ENCODE results near the gene P2RY14. TPM values are rescaled to one million over a fixed set of nuclear protein-coding genes. Genes with fewer than 3 reads are reported as not detected.

The P2RY14 gene
- total RNA-seq, 4 donors from 2014 or later: 0.60 to 11.3 (median 7.2) TPM; not detected in 1

GRCh38 chr3:151268267-151269235 is 9.8 kb downstream of the P2RY14 start:
- Histone ChIP-seq H3K27me3 (no peaks in the 10 kb centered on the region), H3K36me3 (no peaks in the 10 kb centered on the region), H3K4me1 (peaks cover 0 to 41% (median 6%) of the 10 kb centered on the region in 4 donors), H3K27ac (peak overlapping the region; percentile 58 to 82 (median 76)), H3K4me3 (no peak overlapping the region), H3K9me3 (no peaks in the 10 kb centered on the region)
- peak; percentile 23 for DNase-seq
- no peak for TF ChIP-seq POLR2AphosphoS5 (IDR thresholded peaks at IDR 0.05)
- intact Hi-C loops (cut with DNase I; ENCODE audit: low total_unique reads): no loop called here
- WGBS, 2 donors (ENCODE audit: low coverage in 1 of 2): 69 to 82% methylated on average over 4 to 11 of the region's 11 CpGs
- in situ Hi-C loops (cut with MboI; ENCODE audit: low pct_ligation_motif_present in 1 of 4, low pct_unique_long_range_greater_than_20kb in 1 of 4, low sequenced_read_pairs in 3 of 4): no loop called here

DNA sequence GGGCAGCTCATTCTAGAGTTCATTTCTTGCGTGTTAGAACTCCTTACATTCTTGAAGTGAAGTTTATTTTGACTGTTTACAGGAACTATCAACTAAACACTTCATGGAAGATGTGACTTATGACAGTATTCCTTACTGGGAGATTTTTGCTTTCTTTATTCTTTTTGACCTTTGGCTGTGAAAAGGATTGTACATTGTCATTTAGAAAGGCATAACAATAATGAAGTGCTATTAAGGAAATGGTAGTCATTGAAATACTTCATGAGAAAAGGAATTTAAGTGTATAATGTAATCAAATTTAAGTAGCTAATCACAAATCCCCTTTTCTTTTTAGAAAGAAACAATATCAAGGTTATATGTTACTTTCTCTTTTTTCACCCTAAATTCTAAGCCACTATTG is 11.3 kb downstream of the P2RY14 start:
- peak overlapping the region; percentile 58 to 82 (median 76) for H3K27ac ChIP-seq
- 79% methylated on average over 1 of the region's 1 CpG; no CpG with 5 or more reads in 1 of the 2 donors for WGBS, 2 donors (ENCODE audit: low coverage in 1 of 2)
- no peak for TF ChIP-seq POLR2AphosphoS5 (IDR thresholded peaks at IDR 0.05)
- no peak for TF ChIP-seq CTCF (IDR thresholded peaks at IDR 0.05)
- no peak for TF ChIP-seq EP300 (IDR thresholded peaks at IDR 0.05; ENCODE audit: low read depth)
- no peak for TF ChIP-seq POLR2A (IDR thresholded peaks at IDR 0.05)
- H3K36me3 ChIP-seq: no peaks in the 10 kb centered on the region
- no peaks in the 10 kb centered on the region for H3K27me3 ChIP-seq
- in situ Hi-C loops (cut with MboI; ENCODE audit: low pct_ligation_motif_present in 1 of 4, low pct_unique_long_range_greater_than_20kb in 1 of 4, low sequenced_read_pairs in 3 of 4) (no loop called here), intact Hi-C loops (cut with DNase I; ENCODE audit: low total_unique reads) (no loop called here)
- peaks cover 0 to 41% (median 6%) of the 10 kb centered on the region in 4 donors for H3K4me1 ChIP-seq
- no peak overlapping the region for H3K4me3 ChIP-seq
- H3K9me3 ChIP-seq: no peaks in the 10 kb centered on the region
- DNase-seq: no peak

- in situ Hi-C loops (cut with MboI; ENCODE audit: low pct_ligation_motif_present in 1 of 4, low pct_unique_long_range_greater_than_20kb in 1 of 4, low sequenced_read_pairs in 3 of 4) (no loop called here), intact Hi-C loops (cut with DNase I; ENCODE audit: low total_unique reads) (no loop called here)
- peak; percentile 53 for DNase-seq
- Histone ChIP-seq H3K4me1 (peaks cover 0 to 38% (median 6%) of the 10 kb centered on the region in 4 donors), H3K27me3 (no peaks in the 10 kb centered on the region), H3K36me3 (no peaks in the 10 kb centered on the region), H3K9me3 (no peaks in the 10 kb centered on the region), H3K4me3 (no peak overlapping the region), H3K27ac (peak overlapping the region; percentile 58 to 82 (median 76))
- WGBS, 2 donors (ENCODE audit: low coverage in 1 of 2): 65 to 77% methylated on average over 4 to 5 of the region's 5 CpGs
- no peak for TF ChIP-seq CTCF (IDR thresholded peaks at IDR 0.05)
- no peak for TF ChIP-seq POLR2A (IDR thresholded peaks at IDR 0.05)
- no peak for TF ChIP-seq POLR2AphosphoS5 (IDR thresholded peaks at IDR 0.05)
- no peak for TF ChIP-seq EP300 (IDR thresholded peaks at IDR 0.05; ENCODE audit: low read depth)
These were observed 12.5 kb downstream of the P2RY14 start for GRCh38 chr3:151265866-151266265.

DNA sequence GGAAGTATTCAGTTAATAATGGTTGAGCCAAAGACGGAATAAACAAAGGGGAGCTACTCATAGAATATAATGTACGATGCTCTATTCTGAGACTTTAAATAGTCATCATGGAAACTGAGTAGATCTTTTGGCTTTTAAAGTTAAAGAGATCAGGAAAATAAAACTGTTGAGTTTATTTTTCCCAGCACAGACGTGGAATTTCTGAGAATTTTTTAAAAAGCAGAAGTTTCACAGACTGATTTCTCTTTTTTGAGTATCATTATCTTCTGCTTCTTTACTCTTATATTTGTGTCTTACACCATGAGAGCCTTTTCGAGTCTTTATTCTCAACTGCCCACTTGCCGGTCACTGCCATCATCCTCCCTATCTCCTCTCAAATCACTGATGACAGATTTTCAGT is 13.2 kb downstream of the P2RY14 start:
- in situ Hi-C loops (cut with MboI; ENCODE audit: low pct_ligation_motif_present in 1 of 4, low pct_unique_long_range_greater_than_20kb in 1 of 4, low sequenced_read_pairs in 3 of 4) (no loop called here), intact Hi-C loops (cut with DNase I; ENCODE audit: low total_unique reads) (no loop called here)
- no peak for TF ChIP-seq POLR2A (IDR thresholded peaks at IDR 0.05)
- no peak for TF ChIP-seq EP300 (IDR thresholded peaks at IDR 0.05; ENCODE audit: low read depth)
- no peak for TF ChIP-seq CTCF (IDR thresholded peaks at IDR 0.05)
- no peak for TF ChIP-seq POLR2AphosphoS5 (IDR thresholded peaks at IDR 0.05)
- WGBS, 2 donors (ENCODE audit: low coverage in 1 of 2): 54 to 75% methylated on average over 3 to 5 of the region's 5 CpGs
- no peaks in the 10 kb centered on the region for H3K9me3 ChIP-seq
- no peaks in the 10 kb centered on the region for H3K36me3 ChIP-seq
- no peak overlapping the region for H3K4me3 ChIP-seq
- no peak for DNase-seq
- peak overlapping the region; percentile 58 to 82 (median 76) for H3K27ac ChIP-seq
- no peaks in the 10 kb centered on the region for H3K27me3 ChIP-seq
- peaks cover 0 to 40% (median 6%) of the 10 kb centered on the region in 4 donors for H3K4me1 ChIP-seq

Measured in transverse colon (tissue), 4 donors.